NB4 (cell line): ENCODE results near the gene GPR27.
A peak's percentile ranks its signal among the peaks of the same experiment; 100 is the strongest.

Experiments
- DNase-seq: peaks from one replicate; pipeline ENCODE4 v3.0.0; 2010; ENCODE audit warnings: low read depth
- H3K4me3 ChIP-seq: one replicate; pipeline ENCODE4 v1.5.1; 2011; ENCODE audit warnings: mild to moderate bottlenecking, low read depth, low read length, moderate library complexity
- MYC ChIP-seq: IDR thresholded peaks from 2 replicates; pipeline ENCODE4 v1.6.1; 2011; ENCODE audit warnings: low read depth, low read length
- POLR2A ChIP-seq: IDR thresholded peaks from 2 replicates; pipeline ENCODE4 v1.6.1; 2011; ENCODE audit warnings: mild to moderate bottlenecking; ENCODE audit not compliant: insufficient read length; ENCODE audit errors: extremely low read depth
- TF ChIP-seq, protein P1 (sequence below): IDR thresholded peaks from one replicate; pipeline ENCODE4 v1.5.1; 2012; ENCODE audit warnings: low read depth, low read length
- TF ChIP-seq, protein P2 (sequence below): IDR thresholded peaks from 2 replicates; pipeline ENCODE4 v1.6.1; 2011; ENCODE audit warnings: low read depth, low read length

Gene GPR27

DNA sequence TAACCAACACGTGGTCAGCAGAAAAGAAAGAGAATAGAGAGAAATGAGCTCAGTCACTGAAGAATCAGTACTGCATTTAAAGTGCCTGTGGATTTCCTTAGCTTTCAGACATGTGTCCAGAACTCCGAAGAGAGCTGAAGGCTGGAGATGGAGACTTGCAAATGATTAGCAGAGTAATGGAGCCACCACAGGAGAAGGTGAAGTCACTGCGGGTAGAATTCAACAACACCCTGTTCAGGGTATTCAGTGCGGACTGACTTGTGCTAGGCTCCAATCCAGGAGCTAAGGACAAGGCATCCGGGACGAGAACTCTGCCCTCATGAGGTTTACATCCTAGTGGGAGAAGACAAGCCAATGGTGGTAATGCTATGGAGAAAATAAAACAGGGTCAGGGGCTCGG lies 32.7 kb upstream of the GPR27 start:
- H3K4me3 ChIP-seq = no peak overlapping the region
- no peak for DNase-seq
- TF ChIP-seq MYC (no peak), POLR2A (no peak)
- TF ChIP-seq, protein P1, sequence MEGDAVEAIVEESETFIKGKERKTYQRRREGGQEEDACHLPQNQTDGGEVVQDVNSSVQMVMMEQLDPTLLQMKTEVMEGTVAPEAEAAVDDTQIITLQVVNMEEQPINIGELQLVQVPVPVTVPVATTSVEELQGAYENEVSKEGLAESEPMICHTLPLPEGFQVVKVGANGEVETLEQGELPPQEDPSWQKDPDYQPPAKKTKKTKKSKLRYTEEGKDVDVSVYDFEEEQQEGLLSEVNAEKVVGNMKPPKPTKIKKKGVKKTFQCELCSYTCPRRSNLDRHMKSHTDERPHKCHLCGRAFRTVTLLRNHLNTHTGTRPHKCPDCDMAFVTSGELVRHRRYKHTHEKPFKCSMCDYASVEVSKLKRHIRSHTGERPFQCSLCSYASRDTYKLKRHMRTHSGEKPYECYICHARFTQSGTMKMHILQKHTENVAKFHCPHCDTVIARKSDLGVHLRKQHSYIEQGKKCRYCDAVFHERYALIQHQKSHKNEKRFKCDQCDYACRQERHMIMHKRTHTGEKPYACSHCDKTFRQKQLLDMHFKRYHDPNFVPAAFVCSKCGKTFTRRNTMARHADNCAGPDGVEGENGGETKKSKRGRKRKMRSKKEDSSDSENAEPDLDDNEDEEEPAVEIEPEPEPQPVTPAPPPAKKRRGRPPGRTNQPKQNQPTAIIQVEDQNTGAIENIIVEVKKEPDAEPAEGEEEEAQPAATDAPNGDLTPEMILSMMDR = no peak
- TF ChIP-seq, protein P2, sequence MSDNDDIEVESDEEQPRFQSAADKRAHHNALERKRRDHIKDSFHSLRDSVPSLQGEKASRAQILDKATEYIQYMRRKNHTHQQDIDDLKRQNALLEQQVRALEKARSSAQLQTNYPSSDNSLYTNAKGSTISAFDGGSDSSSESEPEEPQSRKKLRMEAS = no peak

DNA sequence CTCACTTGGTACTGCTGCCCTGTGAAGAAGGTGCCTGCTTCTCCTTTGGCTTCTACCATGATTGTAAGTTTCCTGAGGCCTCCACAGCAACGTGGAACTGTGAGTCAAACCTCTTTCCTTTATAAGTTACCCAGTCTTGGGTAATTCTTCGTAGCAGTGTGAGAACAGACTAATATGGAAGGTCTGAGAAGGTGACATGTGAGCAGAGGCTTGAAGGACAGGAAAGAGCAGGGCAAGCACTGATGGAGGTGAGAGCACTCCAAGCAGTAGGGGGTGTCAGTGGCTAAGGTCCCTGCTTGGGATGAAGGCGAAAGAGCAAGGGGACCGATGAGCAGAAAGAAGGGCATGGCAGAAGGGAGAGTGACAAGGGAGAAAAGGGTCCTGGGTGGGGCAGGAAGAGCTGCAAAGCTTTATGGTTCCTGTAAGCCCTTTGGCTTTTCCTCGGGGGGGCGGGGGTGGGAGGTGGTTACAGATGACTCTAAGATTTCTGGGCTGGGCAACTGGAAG lies 32.0 kb upstream of the GPR27 start:
- no peak overlapping the region for H3K4me3 ChIP-seq
- TF ChIP-seq POLR2A (no peak), MYC (no peak)
- TF ChIP-seq, protein P1 = no peak
- TF ChIP-seq, protein P2 = no peak
- DNase-seq = peak; percentile 45

DNA sequence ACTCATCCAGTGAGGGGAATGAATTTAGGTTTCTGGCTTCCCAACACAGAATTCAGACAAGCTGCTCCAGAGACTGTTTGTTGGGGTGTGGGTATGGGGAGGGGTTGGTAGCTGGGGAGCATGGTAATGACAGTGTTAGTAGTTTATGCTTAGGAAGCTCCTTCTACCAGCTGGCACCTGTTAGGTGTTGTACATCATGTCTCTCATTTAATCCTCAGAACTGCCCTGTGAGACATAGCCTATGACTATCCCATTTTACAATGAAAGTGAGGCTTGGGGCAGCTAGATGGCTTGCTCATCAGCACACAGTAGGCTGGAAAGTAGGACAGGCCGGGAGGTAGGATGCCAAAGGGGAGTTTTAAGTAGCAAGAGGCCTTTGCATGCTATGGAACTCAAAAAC lies 31.0 kb upstream of the GPR27 start:
- DNase-seq = no peak
- no peak overlapping the region for H3K4me3 ChIP-seq
- TF ChIP-seq MYC (no peak), POLR2A (no peak)
- TF ChIP-seq, protein P2 = no peak
- TF ChIP-seq, protein P1 = no peak

DNA sequence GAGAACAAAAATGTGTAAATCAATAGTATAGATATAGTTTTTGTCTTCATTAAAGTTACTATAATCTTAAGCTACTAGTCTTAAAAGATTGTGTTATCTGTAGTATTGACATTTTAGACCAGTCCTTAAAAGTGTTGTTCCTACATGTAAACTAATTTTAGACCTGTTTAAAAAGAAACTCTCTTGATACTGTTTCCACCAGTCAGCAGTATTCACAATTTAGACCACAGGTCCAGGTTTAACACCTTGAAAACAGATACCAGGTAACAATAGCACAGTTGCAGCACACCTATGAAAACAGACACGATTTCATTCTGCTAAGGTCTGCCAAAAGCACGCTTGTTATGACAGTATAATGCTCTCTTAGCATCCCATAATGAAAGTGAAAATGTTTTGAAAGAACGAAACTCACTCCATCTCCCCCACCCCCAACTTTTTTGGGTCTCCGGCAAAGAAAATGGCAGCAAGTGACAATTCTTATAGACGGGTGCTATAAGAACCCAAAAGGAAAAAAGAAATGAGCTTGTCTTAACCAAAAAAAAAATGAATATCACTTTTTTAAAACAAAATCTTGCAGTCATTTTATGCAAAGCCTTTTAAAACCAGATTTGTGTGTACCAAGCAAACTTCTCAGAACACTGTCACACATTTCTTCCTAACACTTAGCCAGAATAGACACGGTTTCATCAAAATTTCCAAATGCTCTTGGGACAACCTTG lies 30.0 kb upstream of the GPR27 start:
- no peak overlapping the region for H3K4me3 ChIP-seq
- TF ChIP-seq, protein P2 = no peak
- TF ChIP-seq MYC (no peak), POLR2A (no peak)
- TF ChIP-seq, protein P1 = no peak
- DNase-seq = no peak

DNA sequence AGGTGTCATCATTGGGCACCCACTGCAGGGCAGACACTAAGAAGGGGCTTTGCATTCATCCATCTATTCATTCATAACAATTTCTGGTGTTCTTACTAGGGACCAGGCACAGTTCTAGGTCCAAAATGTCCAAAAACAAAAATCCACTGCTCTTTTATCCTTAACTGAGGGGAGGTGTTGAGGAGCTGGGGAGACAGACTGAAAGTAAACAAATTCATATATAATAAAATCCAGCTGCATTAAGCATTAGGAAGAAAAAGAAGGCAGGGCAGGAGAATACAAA lies 29.5 kb upstream of the GPR27 start:
- TF ChIP-seq, protein P1 = no peak
- no peak for TF ChIP-seq MYC
- no peak for TF ChIP-seq POLR2A
- TF ChIP-seq, protein P2 = no peak
- DNase-seq = no peak
- H3K4me3 ChIP-seq = peak overlapping the region; percentile 52
